Right renal cortex interstitium (tissue), 3 donors: Measurements from ENCODE around the gene NUDT21. TPM values are rescaled to one million over a fixed set of nuclear protein-coding genes. Genes with fewer than 3 reads are reported as not detected.

Experiments used
- DNase-seq, 3 donors: peaks; one replicate each; pipeline ENCODE4 v3.0.0-alpha.2; 2013; ENCODE audit warnings: low read depth in 3 of 3, low spot score in 2 of 3
- polyA plus RNA-seq, 3 donors: library from polyadenylated mRNA; unstranded; fragments of 120-200 nt; gene quantifications; one replicate each; pipeline ENCODE4 v1.2.1, GENCODE V29; 2013; ENCODE audit not compliant: insufficient read length in 3 of 3

NUDT21 gene
- polyA plus RNA-seq, 3 donors: 133 to 153 (median 147) TPM

- no peak for DNase-seq
Observed at GRCh38 chr16:56463153-56463552, 12.0 kb upstream of the NUDT21 start.

GRCh38 chr16:56462064-56462796 lies 11.1 kb upstream of the NUDT21 start:
- no peak for DNase-seq

GRCh38 chr16:56460101-56460500 lies 9.0 kb upstream of the NUDT21 start:
- no peak for DNase-seq

GRCh38 chr16:56457927-56458470 lies 6.9 kb upstream of the NUDT21 start:
- DNase-seq: no peak

GRCh38 chr16:56451753-56452689 lies 889 bp upstream of the NUDT21 start:
- peak; percentile 15 to 35 (median 23) for DNase-seq

GRCh38 chr16:56450275-56450985 lies 702 bp downstream of the NUDT21 start:
- peak in 1 of 3 donors; percentile 12 for DNase-seq

- DNase-seq: no peak
Observed at GRCh38 chr16:56448005-56448404, 3.1 kb downstream of the NUDT21 start.

GRCh38 chr16:56447286-56447685 lies 3.8 kb downstream of the NUDT21 start:
- no peak for DNase-seq

- DNase-seq: no peak
Observed at GRCh38 chr16:56438038-56438437, 13.1 kb downstream of the NUDT21 start.

GRCh38 chr16:56436258-56436657 lies 14.9 kb downstream of the NUDT21 start:
- no peak for DNase-seq

GRCh38 chr16:56428091-56428490 lies 23.0 kb downstream of the NUDT21 start:
- no peak for DNase-seq

GRCh38 chr16:56426585-56426984 lies 24.5 kb downstream of the NUDT21 start:
- no peak for DNase-seq

- DNase-seq: peak in 2 of 3 donors; percentile 51 to 56
Observed at GRCh38 chr16:56425439-56425832, 25.7 kb downstream of the NUDT21 start, which contains the start of gene AMFR. TSS of gene AMFR (minus strand) at chr16:56425545. CDS start at chr16:56425327, 218 bp downstream.

- peak in 2 of 3 donors; percentile 18 to 21 for DNase-seq
Observed at GRCh38 chr16:56424791-56425438, 26.2 kb downstream of the NUDT21 start.

- DNase-seq: peak in 2 of 3 donors; percentile 5 to 10
Observed at GRCh38 chr16:56424404-56424764, 26.7 kb downstream of the NUDT21 start.

GRCh38 chr16:56423584-56424403 lies 27.3 kb downstream of the NUDT21 start:
- peak in 1 of 3 donors; percentile 7 for DNase-seq

- DNase-seq: no peak
Observed at GRCh38 chr16:56422896-56423441, 28.2 kb downstream of the NUDT21 start.

GRCh38 chr16:56421976-56422669 lies 29.0 kb downstream of the NUDT21 start:
- no peak for DNase-seq
